SK-N-SH (cell line): ENCODE results near the gene ZBTB17.

Experiments used
- CHD2 ChIP-seq: fragments of 150-350 bp; IDR thresholded peaks from 2 replicates; pipeline ENCODE4 v1.6.1; 2018; ENCODE audit warnings: low read length; ENCODE audit not compliant: partially characterized antibody
- CTCF ChIP-seq: fragments of 200-600 bp; sonication (generic); IDR thresholded peaks from 2 replicates; pipeline ENCODE4 v1.6.1; 2017; ENCODE audit warnings: antibody characterized with exemption, mild to moderate bottlenecking, moderate library complexity
- EP300 ChIP-seq, 2 experiments: IDR thresholded peaks; 2 replicates each; pipeline versions ENCODE4 v1.4.0 to v1.6.1; 2012; ENCODE audit warnings: borderline replicate concordance in 1 of 2, low read depth in 1 of 2, low read length in 1 of 2
- JUND ChIP-seq: IDR thresholded peaks from 2 replicates; pipeline ENCODE4 v1.4.0; 2012
- MAX ChIP-seq: IDR thresholded peaks from 2 replicates; pipeline ENCODE4 v1.4.0; 2012; ENCODE audit warnings: low read depth
- RAD21 ChIP-seq: IDR thresholded peaks from 2 replicates; pipeline ENCODE4 v1.6.1; 2012; ENCODE audit warnings: mild to moderate bottlenecking, low read length
- RFX5 ChIP-seq: IDR thresholded peaks from 2 replicates; pipeline ENCODE4 v1.6.1; 2012; ENCODE audit warnings: mild to moderate bottlenecking, improper control_type of control experiment, low read length
- RXRA ChIP-seq: IDR thresholded peaks from 2 replicates; pipeline ENCODE4 v1.4.0; 2012; ENCODE audit warnings: low read depth, mild to moderate bottlenecking, borderline replicate concordance
- SIN3A ChIP-seq: IDR thresholded peaks from 2 replicates; pipeline ENCODE4 v1.6.1; 2012; ENCODE audit warnings: low read depth, mild to moderate bottlenecking, low read length, moderate library complexity, borderline replicate concordance
- TAF1 ChIP-seq: IDR thresholded peaks from 2 replicates; pipeline ENCODE4 v1.6.1; 2012; ENCODE audit warnings: low read depth, mild to moderate bottlenecking, low read length, moderate library complexity, borderline replicate concordance
- USF1 ChIP-seq: IDR thresholded peaks from 2 replicates; pipeline ENCODE4 v1.4.0; 2012; ENCODE audit warnings: low read depth, borderline replicate concordance
- YY1 ChIP-seq: IDR thresholded peaks from 2 replicates; pipeline ENCODE4 v1.4.0; 2012; ENCODE audit warnings: low read depth, mild to moderate bottlenecking

- no peak for TF ChIP-seq SIN3A
- no peak for TF ChIP-seq YY1
- TF ChIP-seq RXRA = no peak
- no peak for TF ChIP-seq EP300 (IDR thresholded peaks at IDR 0.05; ENCODE audit: borderline replicate concordance in 1 of 2, low read depth in 1 of 2, low read length in 1 of 2)
- TF ChIP-seq RAD21 = no peak
- no peak for TF ChIP-seq CTCF
- TF ChIP-seq JUND = no peak
- TF ChIP-seq USF1 = no peak
- TF ChIP-seq RFX5 = no peak
- no peak for TF ChIP-seq MAX
- TF ChIP-seq CHD2 = no peak
- no peak for TF ChIP-seq TAF1
Measured at GRCh38 chr1:15911927-15912326, 64.0 kb downstream of the ZBTB17 start.
